CD4-positive, alpha-beta T cell treated with Interleukin-15 for 4 hours (primary cell): ENCODE measurements around the gene RSPH3.

Experiments
- DNase-seq: peaks from one replicate; pipeline ENCODE4 v3.0.0-alpha.2; 2020; ENCODE audit warnings: low spot score

Gene RSPH3

DNA sequence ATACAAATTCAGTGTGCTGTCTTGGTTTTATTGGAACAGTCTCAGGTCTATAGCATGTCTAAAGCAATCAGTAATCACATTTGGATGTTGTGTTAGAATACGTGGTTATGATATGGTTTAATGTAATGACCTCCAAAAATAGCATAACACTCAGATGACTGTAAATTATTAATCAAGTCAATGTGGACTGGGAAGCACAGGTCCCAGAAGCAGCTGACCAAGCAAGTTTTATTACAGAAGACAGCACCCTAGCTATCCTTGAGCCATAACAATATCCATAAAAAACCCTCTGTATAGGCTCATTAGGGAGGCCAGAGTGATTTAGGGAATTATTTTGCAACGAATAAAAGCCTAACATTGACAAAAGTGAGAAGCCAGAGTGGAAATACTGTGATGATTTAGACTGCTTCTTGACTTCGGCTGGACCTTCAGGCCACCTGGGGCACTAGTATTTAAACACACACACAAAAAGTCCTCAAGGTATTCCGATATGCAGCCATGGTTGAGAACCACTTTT, 66.9 kb downstream of the RSPH3 start:
- DNase-seq: no peak

DNA sequence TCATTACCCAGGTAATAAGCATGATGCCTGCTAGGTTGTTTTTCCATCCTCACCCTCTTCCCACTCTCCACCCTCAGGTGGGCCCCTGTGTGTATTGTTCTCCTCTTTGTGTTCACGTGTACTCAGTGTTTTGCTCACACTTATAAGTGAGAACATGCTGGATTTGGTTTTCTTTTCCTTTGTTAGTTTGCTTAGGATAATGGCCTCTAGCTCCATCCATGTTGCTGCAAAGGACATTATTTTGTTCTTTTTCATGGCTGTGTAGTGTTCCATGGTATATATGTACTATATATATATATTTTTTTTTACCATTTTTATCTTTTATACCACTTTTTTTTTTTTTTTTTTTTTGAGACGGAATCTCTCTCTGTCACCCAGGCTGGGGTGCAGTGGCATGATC, 71.9 kb downstream of the RSPH3 start:
- no peak for DNase-seq

DNA sequence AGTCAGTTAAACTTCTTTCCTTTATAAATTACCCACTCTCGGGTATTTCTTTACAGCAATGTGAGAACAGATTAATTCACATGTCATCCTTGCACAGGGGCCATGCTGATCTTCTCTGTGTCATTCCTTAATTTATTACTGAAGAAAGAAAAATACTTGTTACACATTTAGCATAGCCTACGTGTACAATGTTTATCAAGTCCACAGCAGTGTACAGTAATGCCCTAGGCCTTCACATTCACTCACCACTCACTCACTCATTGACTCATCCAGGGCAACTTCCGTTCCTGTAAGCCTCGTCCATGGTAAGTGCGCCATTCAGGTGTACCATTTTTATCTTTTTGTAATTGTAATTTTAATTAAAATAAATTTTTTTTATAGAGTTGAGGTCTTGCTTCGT, 73.6 kb downstream of the RSPH3 start:
- no peak for DNase-seq

DNA sequence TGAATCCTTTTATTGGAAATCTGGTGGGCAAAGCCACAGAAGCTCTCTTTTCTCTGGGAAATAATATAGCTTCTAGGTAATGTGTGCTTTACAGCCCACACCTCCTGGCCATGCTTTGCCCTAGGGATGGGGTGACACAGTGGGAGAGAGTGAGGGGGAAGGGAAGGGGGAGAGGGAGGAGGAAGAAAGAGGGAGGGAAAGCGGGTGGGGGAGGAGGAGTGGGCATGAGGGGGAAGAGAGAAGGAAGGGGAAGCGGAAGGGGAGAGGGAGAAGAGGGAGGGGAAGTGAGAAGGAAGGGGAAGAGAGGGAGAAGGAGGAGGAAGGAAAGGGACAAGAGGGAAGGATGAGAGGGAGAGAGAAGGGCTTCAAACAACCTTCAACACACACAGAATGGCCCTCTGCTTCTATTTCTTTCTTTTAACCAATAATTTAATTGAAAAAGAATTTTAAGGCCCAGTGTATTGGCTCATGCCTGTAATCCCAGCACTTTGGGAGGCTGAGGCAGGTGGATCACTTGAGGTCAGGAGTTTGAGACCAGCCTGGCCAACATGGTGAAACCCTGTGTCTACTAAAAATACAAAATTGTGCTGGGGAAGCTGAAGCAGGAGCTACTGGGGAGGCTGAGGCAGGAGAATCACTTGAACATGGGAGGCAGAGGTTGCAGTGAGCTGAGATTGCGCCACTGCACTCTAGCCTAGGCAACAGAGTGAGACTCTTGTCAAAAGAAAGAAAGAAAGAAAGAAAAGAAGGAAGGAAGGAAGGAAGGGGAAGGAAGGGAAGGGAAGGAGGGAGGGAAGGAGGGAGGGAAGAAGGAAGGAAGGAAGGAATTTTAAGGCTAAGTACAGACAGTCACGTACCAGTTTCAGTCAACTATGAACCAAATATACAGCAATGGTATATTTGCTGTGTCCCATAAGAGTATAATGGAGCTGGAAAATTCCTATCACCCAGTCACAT, 75.2 kb downstream of the RSPH3 start:
- DNase-seq: no peak

DNA sequence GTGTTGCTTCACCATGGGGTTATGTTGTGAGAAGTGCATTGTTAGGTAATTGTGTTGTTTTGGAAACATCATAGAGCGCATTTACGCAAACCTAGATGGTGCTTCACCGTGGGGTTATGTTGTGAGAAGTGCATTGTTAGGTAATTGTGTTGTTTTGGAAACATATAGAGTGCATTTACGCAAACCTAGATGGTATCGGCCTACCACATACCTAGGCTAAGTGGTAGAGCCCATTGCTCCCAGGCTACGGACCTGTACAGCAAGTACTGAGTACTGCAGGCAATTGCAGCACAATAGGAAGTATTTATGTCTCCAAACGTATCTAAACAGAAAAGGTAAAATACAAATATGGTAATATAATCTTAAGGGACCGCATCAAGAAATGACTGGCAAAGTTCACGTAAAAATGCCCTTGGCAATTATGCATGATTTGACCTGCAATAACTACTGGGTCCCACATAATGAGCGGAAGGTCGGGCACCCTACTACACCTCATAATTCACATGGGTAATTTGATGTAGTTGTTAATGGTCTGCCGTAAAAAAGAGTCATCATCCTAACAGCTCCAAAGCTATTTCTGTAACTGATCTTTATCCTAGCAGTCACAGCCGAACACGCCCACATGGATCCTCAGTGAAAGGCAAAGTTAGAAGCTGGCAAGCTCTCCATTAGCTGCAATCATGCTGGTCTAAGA, 76.0 kb downstream of the RSPH3 start:
- DNase-seq: no peak
